Activated T-cell treated with anti-CD3 and anti-CD28 coated beads for 4 hours (primary cell): Measurements from ENCODE around the gene GUCD1.
A peak's percentile ranks its signal among the peaks of the same experiment; 100 is the strongest.

Experiments used
- DNase-seq: peaks from one replicate; pipeline ENCODE4 v3.0.0-alpha.2; 2020

The GUCD1 gene

DNA sequence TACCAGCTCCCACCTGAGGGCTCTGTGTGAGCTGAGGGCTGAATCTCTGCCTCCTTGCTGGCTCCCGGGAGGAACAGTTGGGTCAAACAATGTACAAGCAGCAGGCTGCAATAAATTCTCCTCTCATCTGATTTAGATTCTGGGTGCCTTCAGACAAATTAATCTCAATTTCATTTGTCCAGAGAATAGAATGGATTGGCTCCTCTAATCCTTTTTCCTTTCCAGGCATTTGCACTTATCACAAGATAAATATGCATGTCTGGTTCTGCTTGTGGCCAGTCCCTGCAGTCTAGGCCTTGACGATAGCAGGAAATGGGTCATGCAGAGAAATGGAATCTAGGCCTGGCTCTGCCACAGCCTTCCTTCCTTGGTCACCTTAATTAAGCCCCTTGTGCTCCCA is 31.1 kb downstream of the GUCD1 start:
- DNase-seq, result no peak

- DNase-seq, result no peak
These were observed 33.1 kb downstream of the GUCD1 start for GRCh38 chr22:24521791-24522245.

DNA sequence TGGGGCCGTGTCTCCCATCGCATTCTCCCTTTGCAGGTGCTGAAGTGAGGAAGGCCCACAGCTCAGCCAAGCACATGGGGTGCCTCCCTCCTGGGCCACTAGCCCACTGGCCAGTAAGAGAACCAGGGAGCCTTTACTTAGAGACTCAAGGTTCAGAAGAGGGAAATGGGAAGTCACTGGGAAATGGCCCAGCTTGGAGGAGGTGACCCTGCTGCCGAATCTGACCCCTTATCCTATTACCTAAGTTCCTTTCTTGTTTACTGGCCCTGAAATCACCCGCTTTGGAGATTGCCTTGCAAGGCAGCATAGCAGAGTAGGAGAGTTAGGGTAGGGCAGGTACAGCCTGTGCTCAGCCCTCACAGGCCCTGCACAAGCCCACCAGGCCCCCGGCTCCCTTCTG is 35.4 kb downstream of the GUCD1 start:
- DNase-seq, result no peak

GRCh38 chr22:24518771-24519485 is 36.0 kb downstream of the GUCD1 start:
- no peak for DNase-seq

DNA sequence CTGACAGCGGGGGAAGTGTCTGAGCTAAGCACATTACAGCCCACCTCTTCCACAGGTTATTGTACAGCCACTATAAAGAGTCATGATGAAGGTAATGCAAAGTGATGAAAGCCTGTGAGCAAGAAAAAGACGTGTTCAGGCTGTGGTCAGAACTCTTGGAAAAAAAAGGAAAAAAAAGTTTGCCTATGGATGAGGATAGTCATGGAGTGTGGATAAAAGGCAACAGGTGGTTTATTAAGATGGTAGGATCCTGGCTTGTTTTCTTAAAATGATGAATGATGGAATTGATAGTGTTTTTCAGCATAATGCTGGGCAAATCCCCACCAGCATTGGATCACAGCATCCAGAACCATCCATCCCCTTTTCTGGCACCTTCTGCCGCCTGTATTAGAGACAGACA is 36.7 kb downstream of the GUCD1 start:
- DNase-seq, result no peak

DNA sequence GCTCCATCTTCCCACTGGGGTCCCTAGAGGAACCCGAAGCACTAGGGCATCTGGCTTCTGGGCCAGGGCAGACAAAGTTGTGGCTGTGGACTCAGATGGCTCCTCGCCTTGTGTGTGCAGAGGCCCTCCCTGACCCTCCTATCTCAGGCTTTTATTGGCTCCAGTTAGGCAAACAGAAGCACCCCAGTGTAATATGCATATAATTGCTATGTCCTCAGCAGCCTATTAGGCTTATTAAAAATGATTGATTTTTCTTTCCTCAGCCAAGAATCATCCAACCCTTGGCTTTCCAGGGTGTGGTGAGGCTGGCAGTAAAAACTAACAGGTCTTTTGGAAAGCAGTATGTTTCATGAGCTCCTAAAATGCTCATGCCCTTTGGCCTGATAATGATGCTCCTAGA is 37.5 kb downstream of the GUCD1 start:
- DNase-seq, result no peak

DNA sequence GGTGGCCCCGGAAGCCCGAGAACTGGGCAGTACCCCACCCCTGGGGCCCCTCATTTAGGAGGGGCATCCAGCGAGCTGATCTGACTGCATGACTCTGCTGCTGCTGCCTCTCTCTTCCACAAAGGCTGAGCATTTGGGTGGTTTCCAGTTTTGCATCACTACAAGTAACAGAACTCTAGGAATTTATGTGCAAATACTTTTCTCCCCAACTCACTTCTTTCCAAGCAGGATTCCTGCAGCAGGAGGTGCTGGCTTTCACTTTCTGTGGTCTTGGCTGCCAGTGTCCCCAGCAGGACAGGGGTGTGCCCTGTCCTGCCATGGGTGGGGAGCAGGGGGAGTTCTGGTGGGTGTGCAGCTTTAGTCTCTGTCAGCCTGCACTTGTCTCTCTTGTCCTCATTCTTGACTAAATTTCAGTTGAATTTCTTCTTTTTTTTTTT is 38.6 kb downstream of the GUCD1 start:
- DNase-seq, result no peak

GRCh38 chr22:24515027-24515338 is 40.0 kb downstream of the GUCD1 start:
- no peak for DNase-seq

DNA sequence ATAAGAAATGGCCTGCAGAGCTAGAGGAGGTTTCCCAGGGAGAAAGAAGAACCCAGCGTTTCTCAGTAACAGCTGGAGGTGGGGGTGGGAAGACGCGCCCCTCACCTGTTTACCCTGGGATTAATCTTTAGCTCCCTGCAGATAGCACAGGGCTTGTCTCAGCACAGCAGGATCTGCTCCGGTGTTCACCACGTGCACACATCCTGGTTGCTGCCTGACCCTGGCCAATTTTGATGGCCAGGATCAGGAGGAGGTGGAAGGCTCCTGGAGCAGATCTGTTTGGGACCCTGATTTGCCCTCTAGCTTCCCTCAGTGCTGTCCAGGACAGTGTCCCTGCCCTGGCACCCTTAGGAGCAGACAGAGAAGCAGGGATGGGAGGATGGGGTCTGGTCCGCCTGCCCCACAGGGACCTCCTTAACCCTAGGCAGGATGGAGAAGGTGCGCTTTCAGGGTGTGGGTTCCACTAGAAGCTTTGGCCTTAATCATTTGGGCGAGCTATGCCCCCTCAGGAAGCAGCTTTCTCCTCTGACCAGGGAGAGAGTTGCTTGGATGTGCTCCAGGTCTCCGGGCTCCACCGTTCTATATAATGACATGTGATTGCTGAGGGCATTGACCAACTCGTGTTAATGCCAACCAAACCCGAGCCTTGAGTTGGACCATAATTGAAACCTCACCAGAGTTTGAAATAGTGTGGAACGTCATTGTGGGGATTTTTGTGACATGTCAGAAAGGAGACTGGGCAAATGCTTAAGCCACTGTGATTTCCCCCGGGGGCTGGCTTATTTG is 40.5 kb downstream of the GUCD1 start:
- no peak for DNase-seq

DNA sequence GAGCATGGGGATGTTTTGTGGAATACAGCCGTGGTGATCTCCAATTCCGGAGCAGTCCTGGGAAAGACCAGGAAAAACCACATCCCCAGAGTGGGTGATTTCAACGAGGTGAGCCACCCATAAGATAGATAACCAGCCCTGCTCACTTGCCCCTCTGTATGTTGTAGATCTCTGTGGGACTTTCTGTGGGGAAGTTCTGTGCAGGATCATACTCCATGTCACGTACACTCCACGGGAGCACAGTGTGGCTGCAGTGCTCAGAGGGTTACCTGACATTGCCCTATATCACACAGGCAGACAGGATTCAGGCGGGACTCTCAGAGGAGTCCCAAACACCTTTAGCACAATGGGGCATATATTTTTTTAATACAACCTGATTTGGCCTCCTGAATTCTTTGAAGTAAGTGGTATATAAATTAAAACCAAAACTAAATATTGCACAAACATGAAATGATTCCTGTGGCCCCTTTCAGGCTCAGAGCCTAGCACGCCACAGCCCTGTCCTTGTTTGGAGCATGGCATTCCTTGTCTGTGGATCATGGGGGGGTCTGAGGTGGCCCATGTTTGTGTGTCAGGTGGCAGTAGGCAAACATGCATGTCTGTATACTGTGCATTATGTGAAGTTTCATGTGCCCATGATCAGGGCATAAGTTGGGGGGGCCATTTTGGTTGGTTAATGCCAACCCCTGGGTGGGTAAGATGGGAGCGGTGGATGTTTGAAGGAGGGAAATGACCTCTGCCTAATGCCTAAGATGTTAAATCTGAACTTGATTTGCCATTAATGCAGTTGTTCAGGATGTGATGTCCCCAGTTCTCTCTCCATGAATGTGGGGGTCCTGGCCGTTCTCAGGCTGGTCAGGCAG is 41.3 kb downstream of the GUCD1 start:
- DNase-seq, result no peak

DNA sequence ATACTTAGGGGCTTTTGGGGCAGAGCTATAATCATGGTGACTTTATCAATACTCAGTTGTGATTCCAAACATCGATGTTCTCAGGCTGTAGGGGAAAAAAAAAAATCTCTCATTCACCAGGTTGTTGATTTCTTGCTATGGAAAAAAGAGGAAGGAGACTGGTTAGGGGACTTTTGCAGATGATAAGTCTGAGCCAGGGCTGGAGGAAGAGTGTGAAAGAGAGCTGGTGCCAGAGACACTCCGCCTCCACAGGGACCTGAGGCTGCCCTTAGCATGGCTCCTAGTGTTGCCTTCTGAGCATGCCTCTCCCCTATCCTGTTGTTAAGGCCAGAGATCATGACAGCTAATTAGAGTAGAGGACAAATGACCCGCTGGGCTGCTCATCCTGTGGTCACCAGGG is 42.9 kb downstream of the GUCD1 start:
- DNase-seq, result no peak

GRCh38 chr22:24510637-24511625 is 44.0 kb downstream of the GUCD1 start:
- DNase-seq, result no peak

- DNase-seq, result no peak
These were observed 47.2 kb downstream of the GUCD1 start for GRCh38 chr22:24507716-24508115.

DNA sequence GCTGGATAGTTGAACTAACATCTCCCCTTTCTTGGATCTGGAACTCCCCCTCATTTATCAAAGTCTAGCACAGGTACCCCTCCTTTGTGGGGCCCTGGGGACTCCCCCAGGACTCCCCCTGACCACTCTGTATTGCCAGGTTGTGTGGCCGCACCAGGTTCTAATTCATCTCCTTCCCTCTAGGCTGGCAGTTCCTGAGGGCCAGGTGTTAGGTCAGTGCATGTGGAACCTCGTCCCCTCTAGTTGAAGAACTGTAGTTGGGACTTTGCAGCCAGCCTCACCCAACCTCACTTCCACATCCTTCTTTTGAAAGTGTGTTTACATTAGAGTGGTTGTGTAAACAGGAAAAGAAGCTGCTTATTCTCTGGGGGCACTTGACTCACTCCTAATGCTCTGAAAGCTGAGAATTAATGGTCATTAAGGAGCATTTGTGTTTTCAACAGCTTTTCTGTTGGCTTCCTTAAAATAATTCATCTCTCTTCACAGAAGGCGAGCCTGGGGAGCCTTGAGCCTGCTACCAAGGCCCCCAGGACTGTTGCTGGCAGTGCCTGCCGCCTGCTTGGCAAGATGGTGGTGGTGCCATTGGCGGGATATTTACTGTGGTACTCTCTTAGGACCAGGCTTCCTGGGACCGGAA is 48.0 kb downstream of the GUCD1 start:
- no peak for DNase-seq

DNA sequence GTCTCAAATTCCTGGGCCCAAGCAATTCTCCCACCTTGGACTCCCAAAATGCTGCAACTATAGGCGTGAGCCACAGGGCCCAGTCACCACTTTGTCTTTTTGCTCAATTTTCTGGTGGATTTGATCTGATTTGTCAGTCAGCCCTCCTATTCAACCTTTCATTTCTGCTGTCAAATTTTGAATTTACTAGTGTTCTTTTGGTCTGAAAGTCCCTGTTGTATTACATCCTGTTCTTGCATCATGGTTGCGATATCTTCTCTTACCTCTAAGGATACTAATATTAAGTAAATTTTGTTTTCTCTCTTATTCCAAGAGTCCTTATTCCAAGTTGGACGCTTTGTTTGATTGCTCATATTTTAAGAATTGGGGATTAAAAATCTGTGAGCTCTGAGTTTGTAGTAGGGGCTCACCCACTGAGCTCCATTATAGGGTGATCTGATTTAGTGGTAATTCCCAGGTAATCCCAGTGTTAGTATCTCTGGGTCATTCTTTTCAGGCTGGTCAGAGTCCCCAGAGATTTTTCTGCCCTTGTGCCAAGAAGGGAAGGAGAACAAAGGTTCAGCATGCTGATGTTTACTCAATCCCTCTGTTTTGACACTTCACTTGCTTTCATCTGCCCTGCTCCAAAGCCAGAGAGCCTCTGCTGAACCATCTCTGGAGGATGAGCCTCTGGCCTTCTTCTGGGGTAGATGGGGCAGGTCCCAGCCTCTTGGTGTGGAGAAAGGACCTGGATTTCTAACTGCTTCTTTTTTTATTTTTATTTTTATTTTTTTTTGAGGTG is 49.8 kb downstream of the GUCD1 start:
- no peak for DNase-seq

- DNase-seq, result no peak
These were observed 50.4 kb downstream of the GUCD1 start for GRCh38 chr22:24504540-24504939.

DNA sequence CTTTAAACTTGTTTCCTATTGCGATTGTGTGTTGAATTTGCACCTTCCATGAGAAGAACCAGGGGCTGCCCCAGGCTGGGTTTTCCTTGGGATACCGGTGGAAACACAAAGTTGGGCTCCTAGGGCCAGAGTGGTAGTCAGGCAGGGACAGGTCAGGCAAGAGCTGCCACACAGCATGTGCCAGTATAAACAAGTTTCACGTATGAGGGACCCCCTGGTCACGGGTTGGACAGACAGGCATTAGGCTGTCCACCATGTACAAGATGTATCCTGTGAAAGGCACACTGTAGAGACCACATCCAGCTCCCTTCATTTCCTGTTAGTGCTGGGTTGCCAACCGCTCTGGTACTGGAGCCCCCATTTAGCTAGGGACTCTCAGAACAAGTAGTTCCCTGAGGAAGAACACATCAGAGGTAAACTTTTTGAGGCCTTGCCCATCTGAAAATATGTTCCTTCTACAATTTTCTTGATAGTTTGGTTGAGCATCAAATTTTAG is 51.0 kb downstream of the GUCD1 start:
- DNase-seq, result no peak

DNA sequence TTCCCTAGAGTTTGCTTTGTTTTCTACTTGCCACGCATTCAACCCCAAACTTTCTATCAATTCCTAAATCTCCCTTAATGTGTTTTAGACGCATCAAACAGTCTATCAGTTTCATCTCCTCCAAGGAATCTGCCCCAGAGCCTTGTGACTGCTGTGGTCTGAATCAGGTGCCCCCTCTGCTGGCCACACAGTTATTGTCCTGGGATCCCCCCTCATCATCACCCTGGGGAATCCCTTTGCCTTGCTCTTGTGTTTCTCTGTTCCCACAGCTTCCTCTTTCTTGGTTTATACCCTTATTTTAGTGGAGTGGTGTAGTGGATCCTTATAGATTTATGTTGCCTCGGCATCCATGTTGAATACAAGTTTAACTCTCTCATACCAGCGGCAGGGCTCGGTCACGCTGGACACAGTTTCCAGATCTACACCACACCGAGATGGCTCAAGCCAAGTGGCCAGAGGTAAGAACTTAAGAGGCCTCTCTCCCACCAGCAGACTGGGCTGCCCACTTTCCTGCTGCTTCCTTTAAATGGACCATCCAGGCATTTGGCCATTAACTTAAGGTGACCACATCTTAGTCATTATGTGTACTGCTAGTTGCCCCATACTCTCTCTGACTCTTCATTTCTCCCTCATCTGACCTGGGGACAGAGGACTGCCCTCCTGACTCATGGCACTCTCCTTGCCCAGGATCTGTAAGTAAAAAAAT is 51.6 kb downstream of the GUCD1 start:
- DNase-seq, result peak; percentile 53

DNA sequence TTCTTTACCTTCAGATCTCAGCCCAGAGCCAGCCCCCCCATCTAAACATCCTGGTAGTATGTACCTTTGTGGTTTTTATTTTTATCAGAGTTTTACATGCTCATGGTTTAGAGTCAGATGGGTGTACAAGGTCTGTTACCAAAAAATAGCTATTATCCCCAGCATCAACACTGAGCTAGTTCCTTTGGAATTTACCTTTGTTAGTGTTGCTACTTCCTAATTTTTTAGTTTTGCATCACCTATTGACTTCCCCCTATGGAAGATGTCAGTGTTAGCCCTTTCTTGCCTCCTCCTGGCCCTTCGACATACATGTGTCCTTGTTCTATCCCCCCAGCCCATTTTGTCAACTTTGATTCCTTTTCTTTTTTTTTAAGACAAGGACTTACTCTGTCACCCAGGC is 52.4 kb downstream of the GUCD1 start:
- no peak for DNase-seq

GRCh38 chr22:24502034-24502433 is 52.9 kb downstream of the GUCD1 start:
- no peak for DNase-seq
